Measurements from ENCODE around the gene COIL. TPM values are rescaled to one million over a fixed set of nuclear protein-coding genes. Genes with fewer than 3 reads are reported as not detected.
"Not testable (repeated sequence)": the region's sequence is repeated elsewhere in the genome, so short reads cannot be mapped to it uniquely, and the experiment has no call there.

Gene COIL, protein sequence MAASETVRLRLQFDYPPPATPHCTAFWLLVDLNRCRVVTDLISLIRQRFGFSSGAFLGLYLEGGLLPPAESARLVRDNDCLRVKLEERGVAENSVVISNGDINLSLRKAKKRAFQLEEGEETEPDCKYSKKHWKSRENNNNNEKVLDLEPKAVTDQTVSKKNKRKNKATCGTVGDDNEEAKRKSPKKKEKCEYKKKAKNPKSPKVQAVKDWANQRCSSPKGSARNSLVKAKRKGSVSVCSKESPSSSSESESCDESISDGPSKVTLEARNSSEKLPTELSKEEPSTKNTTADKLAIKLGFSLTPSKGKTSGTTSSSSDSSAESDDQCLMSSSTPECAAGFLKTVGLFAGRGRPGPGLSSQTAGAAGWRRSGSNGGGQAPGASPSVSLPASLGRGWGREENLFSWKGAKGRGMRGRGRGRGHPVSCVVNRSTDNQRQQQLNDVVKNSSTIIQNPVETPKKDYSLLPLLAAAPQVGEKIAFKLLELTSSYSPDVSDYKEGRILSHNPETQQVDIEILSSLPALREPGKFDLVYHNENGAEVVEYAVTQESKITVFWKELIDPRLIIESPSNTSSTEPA
- 19.5 and 21.6 TPM in 2 replicates for total RNA-seq

GRCh38 chr17:56960596-56961538 is at the start of gene COIL:
TSS of gene COIL (minus strand) at chr17:56961050. CDS start at chr17:56961019, 31 bp downstream.
- intact Hi-C loops (cut with micrococcal nuclease) = loop anchor here (1.0 kb wide), 7 partner anchors 17 to 889 kb away; partner anchors contain the start of genes AKAP1, C17orf67, MRPS23 and SCPEP1

DNA sequence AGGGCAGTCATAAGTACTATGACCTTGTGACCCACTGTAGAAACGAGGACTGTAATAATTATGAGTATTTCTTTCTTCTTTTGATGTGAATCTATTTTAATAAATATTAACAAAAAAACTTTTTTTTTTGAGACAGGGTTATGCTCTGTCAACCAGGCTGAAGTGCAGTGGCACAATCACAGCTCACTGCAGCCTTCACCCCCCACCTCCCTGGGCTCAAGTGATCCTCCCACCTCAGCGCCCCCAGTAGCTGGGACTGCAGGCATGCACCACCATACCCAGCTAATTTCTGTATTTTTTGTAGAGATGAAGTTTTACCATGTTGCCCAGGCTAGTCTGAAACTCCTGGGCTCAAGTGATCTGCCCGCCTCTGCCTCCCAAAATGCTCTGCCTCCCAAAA is 49.6 kb upstream of the COIL start:
- intact Hi-C loops (cut with micrococcal nuclease) = loop anchor here (1.0 to 2.0 kb wide), 3 partner anchors 36 to 191 kb away; no protein-coding TSS in a partner anchor

- intact Hi-C loops (cut with micrococcal nuclease) = loop anchor here (1.0 to 2.0 kb wide), 3 partner anchors 36 to 191 kb away; no protein-coding TSS in a partner anchor
These were observed 49.0 kb upstream of the COIL start for GRCh38 chr17:57009737-57010445.

- intact Hi-C loops (cut with micrococcal nuclease) = no loop called here
These were observed 48.1 kb upstream of the COIL start for GRCh38 chr17:57008958-57009357.

DNA sequence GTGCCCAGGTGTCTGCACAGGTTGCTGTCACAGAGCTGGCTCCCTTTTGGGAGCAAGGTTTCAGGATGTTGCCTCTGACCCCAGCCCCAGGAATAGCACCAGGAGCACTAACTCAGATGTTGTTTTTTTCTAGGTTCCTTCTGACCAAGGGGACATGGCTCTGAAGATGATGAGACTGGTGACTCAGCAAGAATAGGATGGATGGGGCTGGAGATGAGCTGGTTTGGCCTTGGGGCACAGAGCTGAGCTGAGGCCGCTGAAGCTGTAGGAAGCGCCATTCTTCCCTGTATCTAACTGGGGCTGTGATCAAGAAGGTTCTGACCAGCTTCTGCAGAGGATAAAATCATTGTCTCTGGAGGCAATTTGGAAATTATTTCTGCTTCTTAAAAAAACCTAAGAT is 45.2 kb upstream of the COIL start:
- intact Hi-C loops (cut with micrococcal nuclease) = no loop called here

- intact Hi-C loops (cut with micrococcal nuclease) = no loop called here
These were observed 44.2 kb upstream of the COIL start for GRCh38 chr17:57004944-57005579.

- intact Hi-C loops (cut with micrococcal nuclease) = no loop called here
These were observed 42.1 kb upstream of the COIL start for GRCh38 chr17:57002904-57003303.

- intact Hi-C loops (cut with micrococcal nuclease) = no loop called here
These were observed 40.7 kb upstream of the COIL start for GRCh38 chr17:57001541-57001940.

DNA sequence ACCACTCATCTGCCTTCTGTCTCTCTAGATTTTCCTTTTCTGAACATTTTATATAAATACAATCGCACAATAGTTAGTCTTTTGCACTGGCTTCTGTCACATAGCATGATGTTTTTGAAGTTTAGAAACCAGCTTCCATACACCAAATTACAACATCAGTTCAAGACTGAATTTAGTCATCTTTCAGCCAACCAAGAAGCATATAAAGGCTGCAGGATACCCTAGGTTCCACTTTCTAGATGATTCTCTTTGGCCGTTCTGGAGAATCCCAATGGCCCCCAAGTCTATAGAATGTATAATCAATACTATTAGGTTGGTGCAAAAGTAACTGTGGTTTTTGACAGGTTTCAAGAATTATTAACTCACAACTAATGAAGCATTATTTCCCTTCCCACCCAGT is 36.5 kb upstream of the COIL start:
- intact Hi-C loops (cut with micrococcal nuclease) = no loop called here

- intact Hi-C loops (cut with micrococcal nuclease) = no loop called here
These were observed 34.9 kb upstream of the COIL start for GRCh38 chr17:56995766-56996165.

GRCh38 chr17:56994009-56994792 is 33.4 kb upstream of the COIL start:
- intact Hi-C loops (cut with micrococcal nuclease) = no loop called here

DNA sequence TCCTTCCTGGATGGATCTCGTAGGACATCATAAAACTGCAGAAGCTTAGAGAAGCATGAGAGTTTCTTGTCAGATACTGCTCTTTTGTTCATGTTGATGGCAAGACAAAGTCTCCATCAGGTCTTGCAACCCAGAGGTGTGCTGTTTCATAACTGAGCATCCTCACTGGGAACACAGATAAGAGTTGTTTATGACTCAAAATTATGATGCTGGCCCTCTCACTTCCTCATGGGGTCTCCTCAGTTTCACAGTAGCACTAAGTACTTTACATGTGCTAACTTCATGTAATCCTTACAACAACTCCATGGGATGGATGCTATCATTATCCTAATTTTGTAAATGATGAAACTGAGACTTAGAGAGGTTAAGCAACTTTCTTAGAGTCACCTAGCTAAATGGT is 31.5 kb upstream of the COIL start:
- intact Hi-C loops (cut with micrococcal nuclease) = no loop called here

DNA sequence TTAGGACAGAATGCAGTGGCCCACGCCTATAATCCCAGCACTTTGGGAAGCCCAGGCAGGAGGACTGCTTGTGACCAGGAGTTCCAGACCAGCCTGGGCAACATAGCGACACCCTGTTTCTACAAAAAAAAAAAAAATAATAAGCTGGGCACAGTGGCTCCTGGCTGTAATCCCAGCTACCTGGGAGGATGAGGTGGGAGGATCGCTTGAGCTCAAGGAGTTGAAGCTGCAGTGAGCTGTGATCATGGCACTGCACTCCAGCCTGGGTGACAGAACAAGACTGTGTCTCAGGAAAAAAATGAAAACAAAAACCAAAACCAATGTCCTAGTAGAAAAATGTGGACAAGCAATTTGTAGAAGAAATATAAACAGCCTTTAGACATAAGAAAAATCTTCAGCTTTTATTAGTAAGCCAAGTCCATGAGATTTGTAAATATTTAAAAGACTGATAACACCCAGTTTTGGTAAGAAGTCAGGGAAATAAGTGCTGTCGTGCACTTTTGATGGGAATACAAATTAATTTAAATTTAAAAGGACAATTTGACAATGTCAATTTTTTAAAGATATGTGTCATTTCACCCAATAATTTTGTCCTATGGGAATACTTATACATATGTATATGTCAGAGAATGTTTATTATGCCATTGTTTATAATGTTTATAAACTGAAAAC is 28.2 kb upstream of the COIL start:
- intact Hi-C loops (cut with micrococcal nuclease) = no loop called here

DNA sequence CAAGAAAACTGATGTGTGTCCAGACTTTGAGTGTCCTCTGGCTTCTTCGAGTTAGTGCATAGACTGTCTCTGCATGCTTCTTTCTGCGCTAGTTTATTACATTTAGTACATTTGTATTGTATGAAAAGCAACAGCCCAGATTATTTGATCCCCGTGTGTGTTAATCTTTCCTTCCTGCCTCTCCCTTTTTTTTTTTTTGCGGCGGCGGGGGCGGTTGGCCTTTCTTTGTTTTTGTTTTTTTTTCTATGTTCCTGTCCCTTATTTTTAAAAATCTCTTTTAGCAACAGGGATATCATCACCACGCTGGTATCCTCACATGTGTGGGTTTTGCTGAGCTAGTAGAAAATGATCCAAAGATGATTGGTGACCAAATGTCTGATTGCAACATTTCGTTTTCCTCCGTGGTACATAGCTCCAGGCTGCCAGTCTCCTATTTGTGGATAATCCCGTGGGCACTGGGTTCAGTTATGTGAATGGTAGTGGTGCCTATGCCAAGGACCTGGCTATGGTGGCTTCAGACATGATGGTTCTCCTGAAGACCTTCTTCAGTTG is 26.5 kb upstream of the COIL start:
- intact Hi-C loops (cut with micrococcal nuclease) = no loop called here

DNA sequence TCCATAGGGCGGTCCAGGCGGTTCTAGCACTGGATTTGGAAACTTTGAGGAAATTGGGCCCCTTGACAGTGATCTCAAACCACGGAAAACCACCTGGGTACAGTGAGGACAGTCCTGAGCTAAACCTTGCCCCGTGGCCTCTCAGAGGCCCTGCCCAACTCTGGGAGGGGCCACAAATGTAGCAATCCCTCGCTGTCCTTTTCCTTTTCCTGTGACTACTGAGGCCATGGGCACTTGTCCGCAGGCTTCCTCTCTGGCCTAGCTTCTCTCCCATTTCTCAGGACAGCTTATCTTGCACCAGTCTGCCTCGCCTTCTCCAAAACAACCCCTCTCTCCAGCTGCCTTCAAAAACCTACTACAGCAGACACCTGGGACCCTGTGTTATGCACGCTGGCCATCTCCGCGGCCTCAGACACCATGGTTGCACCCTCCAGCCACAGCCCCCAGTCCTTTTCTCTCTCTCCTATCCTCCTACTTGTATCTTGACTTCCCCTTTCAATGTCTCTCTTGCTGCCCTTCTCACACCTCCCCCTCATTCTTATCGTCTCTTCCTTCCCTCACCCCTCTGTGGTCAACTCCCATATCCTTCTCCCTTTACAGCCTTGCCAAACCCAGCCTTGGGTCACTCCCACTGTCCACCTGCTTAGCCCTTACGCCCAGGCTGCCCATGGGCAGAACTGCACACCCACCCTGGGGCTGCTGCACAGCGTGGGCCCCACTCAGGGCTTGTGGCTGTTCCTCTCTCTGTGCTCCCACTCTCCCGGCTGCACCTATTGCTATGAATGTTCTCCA is 24.7 kb upstream of the COIL start:
- intact Hi-C loops (cut with micrococcal nuclease) = no loop called here

- intact Hi-C loops (cut with micrococcal nuclease) = no loop called here
These were observed 22.5 kb upstream of the COIL start for GRCh38 chr17:56983366-56983765.

GRCh38 chr17:56982312-56982711 is 21.5 kb upstream of the COIL start:
- intact Hi-C loops (cut with micrococcal nuclease) = no loop called here

GRCh38 chr17:56980526-56980925 is 19.7 kb upstream of the COIL start:
- intact Hi-C loops (cut with micrococcal nuclease) = not testable (repeated sequence)

Measured in T-helper 1 cell treated with Interleukin-12 subunit alpha and Interleukin-12 subunit beta and Interleukin-4 antibody, amounts not matched to agents 30 ng/mL and 1 ng/mL, for 36 hours (primary cell).